HG03460 (cell line): ENCODE results near the gene TBL1Y.
"Not testable (repeated sequence)": the region's sequence is repeated elsewhere in the genome, so short reads cannot be mapped to it uniquely, and the experiment has no call there.

Experiments
- ATAC-seq: cut with Tn5 transposase; IDR thresholded peaks from one replicate; pipeline ENCODE4 v1.9.1; 2021; ENCODE audit not compliant: unreplicated experiment

TBL1Y gene

GRCh38 chrY:7078725-7079124, 168.2 kb downstream of the TBL1Y start:
- ATAC-seq: no peak

GRCh38 chrY:7080548-7080947, 170.1 kb downstream of the TBL1Y start:
- not testable (repeated sequence) for ATAC-seq

- peak; percentile 84 for ATAC-seq
Measured at GRCh38 chrY:7085606-7086005, 175.1 kb downstream of the TBL1Y start.

GRCh38 chrY:7092836-7093235, 182.3 kb downstream of the TBL1Y start:
- ATAC-seq: no peak

GRCh38 chrY:7094365-7094764, 183.9 kb downstream of the TBL1Y start:
- no peak for ATAC-seq

- no peak for ATAC-seq
Measured at GRCh38 chrY:7097021-7097420, 186.5 kb downstream of the TBL1Y start.

- ATAC-seq: no peak
Measured at GRCh38 chrY:7099742-7100141, 189.2 kb downstream of the TBL1Y start.

- no peak for ATAC-seq
Measured at GRCh38 chrY:7102680-7103079, 192.2 kb downstream of the TBL1Y start.

GRCh38 chrY:7107179-7107578, 196.7 kb downstream of the TBL1Y start:
- ATAC-seq: no peak

GRCh38 chrY:7110086-7110485, 199.6 kb downstream of the TBL1Y start:
- no peak for ATAC-seq

GRCh38 chrY:7115871-7116270, 205.4 kb downstream of the TBL1Y start:
- no peak for ATAC-seq

GRCh38 chrY:7122202-7122601, 211.7 kb downstream of the TBL1Y start:
- ATAC-seq: no peak

GRCh38 chrY:7125136-7126056, 214.9 kb downstream of the TBL1Y start:
- no peak for ATAC-seq

- ATAC-seq: no peak
Measured at GRCh38 chrY:7128211-7128610, 217.7 kb downstream of the TBL1Y start.
